GM12873 (cell line): Measurements from ENCODE around the gene NAGA.

Experiments used
- TF ChIP-seq, protein P1 (sequence below): IDR thresholded peaks from 2 replicates; pipeline ENCODE4 v1.5.1; 2012; ENCODE audit warnings: low read depth, mild to moderate bottlenecking, moderate library complexity, low read length, control low read depth; ENCODE audit not compliant: insufficient read depth; ENCODE audit errors: missing control alignments

Gene NAGA

DNA sequence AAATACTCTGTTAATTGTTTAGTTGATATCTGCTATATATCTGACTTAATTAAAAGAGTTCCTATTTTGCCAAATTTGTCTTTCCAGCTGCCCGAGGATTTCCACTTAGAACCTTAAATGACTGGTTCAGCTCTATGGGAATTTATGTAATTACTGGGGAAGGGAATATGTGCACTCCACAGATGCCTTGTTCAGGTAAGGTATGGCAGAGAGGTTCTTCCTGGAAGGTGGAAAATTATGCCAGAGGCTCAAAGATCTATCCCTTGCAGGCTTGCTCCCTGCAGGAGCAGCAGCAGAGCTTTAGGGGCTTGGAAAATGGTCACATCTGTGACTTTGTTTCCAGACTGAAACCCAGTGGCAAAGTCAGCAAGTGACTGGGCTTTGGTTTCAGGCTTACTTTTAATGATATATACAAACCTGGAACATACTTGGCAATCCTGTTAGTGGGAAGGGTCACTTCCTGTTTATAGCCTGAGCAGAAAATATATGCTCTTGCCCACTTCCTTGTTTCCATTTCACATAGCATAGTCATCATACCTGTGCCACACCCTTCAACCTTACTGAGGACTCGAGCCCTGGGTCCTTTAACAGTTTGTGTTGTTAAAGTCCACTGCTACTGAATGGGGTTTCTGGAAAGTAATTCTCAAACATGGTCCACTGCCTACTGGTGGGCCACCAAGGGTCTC is 48.3 kb downstream of the NAGA start:
- TF ChIP-seq, protein P1, sequence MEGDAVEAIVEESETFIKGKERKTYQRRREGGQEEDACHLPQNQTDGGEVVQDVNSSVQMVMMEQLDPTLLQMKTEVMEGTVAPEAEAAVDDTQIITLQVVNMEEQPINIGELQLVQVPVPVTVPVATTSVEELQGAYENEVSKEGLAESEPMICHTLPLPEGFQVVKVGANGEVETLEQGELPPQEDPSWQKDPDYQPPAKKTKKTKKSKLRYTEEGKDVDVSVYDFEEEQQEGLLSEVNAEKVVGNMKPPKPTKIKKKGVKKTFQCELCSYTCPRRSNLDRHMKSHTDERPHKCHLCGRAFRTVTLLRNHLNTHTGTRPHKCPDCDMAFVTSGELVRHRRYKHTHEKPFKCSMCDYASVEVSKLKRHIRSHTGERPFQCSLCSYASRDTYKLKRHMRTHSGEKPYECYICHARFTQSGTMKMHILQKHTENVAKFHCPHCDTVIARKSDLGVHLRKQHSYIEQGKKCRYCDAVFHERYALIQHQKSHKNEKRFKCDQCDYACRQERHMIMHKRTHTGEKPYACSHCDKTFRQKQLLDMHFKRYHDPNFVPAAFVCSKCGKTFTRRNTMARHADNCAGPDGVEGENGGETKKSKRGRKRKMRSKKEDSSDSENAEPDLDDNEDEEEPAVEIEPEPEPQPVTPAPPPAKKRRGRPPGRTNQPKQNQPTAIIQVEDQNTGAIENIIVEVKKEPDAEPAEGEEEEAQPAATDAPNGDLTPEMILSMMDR, result no peak

DNA sequence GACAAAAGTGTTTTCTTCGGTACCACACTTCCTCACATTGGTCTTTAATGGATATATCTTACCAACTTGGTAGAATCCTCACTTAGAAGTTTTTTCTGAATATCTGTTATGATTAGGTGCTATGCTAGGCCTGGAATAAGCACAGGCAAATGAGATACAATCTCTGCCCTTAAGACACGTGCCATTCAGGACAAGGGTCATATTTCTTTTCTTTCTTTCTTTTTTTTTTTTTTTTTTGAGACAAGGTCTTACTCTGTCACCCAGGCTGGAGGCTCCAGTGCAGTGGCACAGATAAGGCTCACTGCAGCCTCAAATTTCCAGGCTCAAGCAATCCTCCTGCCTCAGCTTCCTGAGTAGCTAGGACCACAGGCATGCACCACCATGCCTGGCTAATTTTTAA is 49.0 kb downstream of the NAGA start:
- TF ChIP-seq, protein P1, result no peak

DNA sequence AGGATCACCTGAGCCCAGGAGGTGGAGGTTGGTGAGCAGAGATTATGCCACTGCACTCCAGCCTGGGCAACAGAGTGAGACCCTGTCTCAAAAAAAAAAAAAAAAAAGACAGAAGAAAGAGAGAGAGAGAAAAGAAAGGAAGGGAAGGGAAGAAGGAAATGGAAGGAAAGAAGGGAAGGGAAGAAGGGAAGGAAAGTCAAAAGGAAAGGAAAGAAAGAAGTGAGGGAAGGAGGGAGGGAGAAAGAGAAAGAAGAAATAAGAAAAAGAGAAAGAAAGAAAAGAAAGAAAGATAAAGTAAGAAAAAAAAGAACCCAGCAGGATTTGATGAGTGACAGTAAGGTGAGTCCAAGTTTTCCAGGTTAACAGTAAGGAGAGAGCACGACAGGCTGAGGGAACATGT is 52.4 kb downstream of the NAGA start:
- TF ChIP-seq, protein P1, result no peak

DNA sequence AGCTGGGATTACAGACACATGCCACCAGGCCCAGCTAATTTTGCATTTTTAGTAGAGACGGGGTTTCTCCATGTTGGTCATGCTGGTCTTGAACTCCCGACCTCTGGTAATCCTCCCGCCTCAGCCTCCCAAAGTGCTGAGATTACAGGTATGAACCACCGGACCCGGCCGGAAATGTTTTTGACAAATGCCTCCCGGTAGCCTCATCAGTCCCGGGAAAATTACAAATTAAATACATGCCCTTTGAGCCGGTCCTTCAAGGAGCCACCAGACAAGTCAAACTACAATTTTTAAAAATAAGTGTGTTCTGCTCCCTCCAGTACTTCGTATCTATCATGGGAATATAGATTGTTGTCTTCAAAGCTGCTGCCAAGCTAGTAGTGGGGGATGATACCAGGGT is 54.5 kb downstream of the NAGA start:
- TF ChIP-seq, protein P1, result no peak

DNA sequence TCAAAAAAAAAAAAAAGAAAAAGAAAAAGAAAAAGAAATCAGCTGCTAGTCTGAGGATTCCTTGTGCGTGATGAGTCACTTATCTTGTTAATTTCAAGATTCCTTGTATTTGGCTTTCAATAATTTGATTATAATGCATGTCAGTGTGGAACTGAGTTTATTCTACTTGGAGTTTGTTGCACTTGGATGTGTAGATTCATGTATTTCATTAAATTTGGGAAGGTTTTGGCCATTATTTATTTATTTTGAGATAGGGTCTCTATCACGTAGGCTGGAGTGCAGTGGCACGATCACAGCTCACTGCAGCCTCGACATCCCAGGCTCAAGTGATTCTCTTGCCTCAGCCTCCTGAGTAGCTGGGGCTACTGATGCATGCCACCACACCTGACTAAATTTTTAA is 57.2 kb downstream of the NAGA start:
- TF ChIP-seq, protein P1, result no peak

DNA sequence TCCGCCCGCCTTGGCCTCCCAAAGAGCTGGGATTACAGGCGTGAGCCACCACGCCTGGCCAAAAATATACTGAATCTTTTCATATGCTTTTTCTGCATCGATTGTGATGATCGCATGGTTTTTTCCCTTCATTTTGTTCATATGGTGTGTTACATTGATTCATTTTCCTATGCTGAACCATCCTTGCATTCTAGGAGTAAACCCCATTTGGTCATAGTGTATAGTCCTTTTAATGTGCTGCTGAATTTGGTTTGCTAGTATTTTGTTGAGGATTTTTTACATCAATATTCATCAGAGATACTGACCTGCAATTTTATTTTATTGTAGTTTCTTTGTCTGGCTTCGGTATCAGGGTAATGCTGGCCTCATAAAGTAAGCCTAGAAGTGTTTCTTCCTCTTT is 59.8 kb downstream of the NAGA start:
- TF ChIP-seq, protein P1, result no peak
